Measurements from ENCODE around the gene SLC18A2. TPM values are rescaled to one million over a fixed set of nuclear protein-coding genes. Genes with fewer than 3 reads are reported as not detected.

Gene SLC18A2
- total RNA-seq, 1 experiment from 2014 or later = 4.0 TPM

- Histone ChIP-seq H4K91ac (ENCODE audit: insufficient read length, low read depth, low read length) (no peak overlapping the region), H2BK120ac (ENCODE audit: low read depth, low read length, poor library complexity, severe bottlenecking) (no peak overlapping the region), H3K14ac (ENCODE audit: insufficient read depth, low read length) (no peak overlapping the region), H4K5ac (ENCODE audit: insufficient read length, low read depth, low read length) (no peak overlapping the region), H3T11ph (ENCODE audit: low read length) (no peak overlapping the region), H3K27ac (ENCODE audit: insufficient read length, low read depth, low read length) (no peak overlapping the region), H2AK5ac (ENCODE audit: insufficient read length, low read length) (no peak overlapping the region), H3K56ac (ENCODE audit: insufficient read length, low read depth, low read length) (no peak overlapping the region), H2BK5ac (ENCODE audit: insufficient read length, low read length) (no peak overlapping the region), H3K4ac (ENCODE audit: low read depth, low read length) (no peak overlapping the region), H2BK15ac (ENCODE audit: low read depth, low read length) (no peak overlapping the region), H2AFZ (ENCODE audit: low read length) (no peak overlapping the region), H4K8ac (replicated peaks; ENCODE audit: insufficient read length, low read depth, low read length) (no peak overlapping the region), H3K18ac (ENCODE audit: insufficient read length, low read depth, low read length) (no peak overlapping the region), H3K4me2 (ENCODE audit: insufficient read depth, insufficient read length, low read length) (no peak overlapping the region), H4K20me1 (ENCODE audit: control insufficient read depth, insufficient read depth, insufficient read length) (no peaks in the 10 kb centered on the region), H3K4me1 (ENCODE audit: insufficient read depth, low read length) (no peaks in the 10 kb centered on the region), H3K79me2 (ENCODE audit: insufficient read depth, low read length) (no peaks in the 10 kb centered on the region), H2BK20ac (ENCODE audit: low read depth, low read length, poor library complexity, severe bottlenecking) (no peak overlapping the region), H3K9me3 (ENCODE audit: control insufficient read depth, low read depth, low read length) (no peaks in the 10 kb centered on the region), H3K27me3 (ENCODE audit: insufficient read depth, low read length) (no peaks in the 10 kb centered on the region), H3K9ac (ENCODE audit: extremely low read depth, insufficient read length, low read length) (no peak overlapping the region), H3K79me1 (ENCODE audit: insufficient read depth, low read depth, low read length, poor library complexity, severe bottlenecking) (no peaks in the 10 kb centered on the region), H3K23ac (ENCODE audit: insufficient read length, low read depth, low read length) (no peak overlapping the region), H3K23me2 (ENCODE audit: insufficient read length, low read depth, low read length, poor library complexity, severe bottlenecking) (no peaks in the 10 kb centered on the region), H2BK12ac (ENCODE audit: insufficient read length, low read depth, low read length) (no peak overlapping the region)
- Mint-ChIP-seq H3K36me3 (ENCODE audit: insufficient read depth in 1 of 3, low read depth in 3 of 3) (peaks cover 0 to 3% (median 0%) of the 10 kb centered on the region in 3 experiments; a peak in 3 of 7 replicates), H3K27ac (no peak overlapping the region; a peak in 1 of 7 replicates), H3K4me3 (no peak overlapping the region), H3K9me3 (no peaks in the 10 kb centered on the region; a peak in 1 of 5 replicates), H3K4me1 (peaks cover 0 to 7% of the 10 kb centered on the region in 2 experiments; a peak in 2 of 4 replicates), H3K27me3 (ENCODE audit: low read depth) (no peaks in the 10 kb centered on the region; the same call in 1 of the 2 replicates)
- DNase-seq = no peak
- WGBS (ENCODE audit: extremely low coverage, insufficient read length, low lambda C conversion rate) = no CpG with 5 or more reads among the region's 3 CpGs
- TF ChIP-seq CTCF (conservative IDR thresholded peaks at IDR 0.05) = no peak
Measured at GRCh38 chr10:117271427-117271826, 30.5 kb downstream of the SLC18A2 start.

Data from H9 (cell line).